GM13976 (cell line): Measurements from ENCODE around the gene SMIM29.

Experiments used
- DNase-seq: peaks from one replicate; pipeline ENCODE4 v3.0.0; 2012; ENCODE audit warnings: low spot score
- in situ Hi-C: fragments of 300-500 bp; cut with MboI; formaldehyde crosslinking; loops from one replicate; pipeline ENCODE4 v1.12.0; 2022; ENCODE audit warnings: low sequenced_read_pairs, mixed read lengths, inconsistent platforms; ENCODE audit not compliant: unreplicated experiment
- TF ChIP-seq, protein P1 (sequence below): IDR thresholded peaks from 2 replicates; pipeline ENCODE4 v1.5.1; 2012; ENCODE audit warnings: borderline replicate concordance, mild to moderate bottlenecking; ENCODE audit not compliant: insufficient read depth; ENCODE audit errors: extremely low read depth, missing control alignments, control extremely low read depth

Gene SMIM29

DNA sequence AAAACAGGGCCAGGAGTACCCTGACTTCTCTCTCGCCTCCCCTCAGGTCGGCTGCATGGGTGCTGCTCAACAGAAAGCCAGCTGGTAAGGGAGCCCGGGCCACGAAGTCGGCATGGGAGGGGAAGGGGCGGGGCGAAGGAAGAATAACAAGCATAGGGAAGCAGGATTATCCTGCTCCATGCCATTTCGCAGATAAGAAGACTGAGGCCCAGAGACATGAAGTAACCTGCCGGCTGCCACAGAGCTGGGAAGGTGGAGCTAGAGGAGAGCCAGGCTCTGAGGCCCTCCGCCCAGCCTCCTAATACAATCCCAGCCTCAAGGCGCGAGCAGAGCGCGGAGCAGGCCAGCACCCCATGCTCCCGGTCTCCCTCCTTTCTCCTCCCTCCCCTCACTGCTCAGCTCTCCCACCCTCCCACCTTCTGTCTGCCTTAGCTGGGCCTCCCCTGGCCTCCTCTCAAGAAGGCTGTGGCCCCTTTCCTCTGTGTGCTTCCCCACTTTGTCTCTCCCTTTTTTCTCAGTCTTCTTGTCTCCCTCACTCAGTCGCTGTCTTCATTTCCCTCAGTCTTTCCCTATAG is 25.3 kb downstream of the SMIM29 start:
- DNase-seq, result no peak
- TF ChIP-seq, protein P1, sequence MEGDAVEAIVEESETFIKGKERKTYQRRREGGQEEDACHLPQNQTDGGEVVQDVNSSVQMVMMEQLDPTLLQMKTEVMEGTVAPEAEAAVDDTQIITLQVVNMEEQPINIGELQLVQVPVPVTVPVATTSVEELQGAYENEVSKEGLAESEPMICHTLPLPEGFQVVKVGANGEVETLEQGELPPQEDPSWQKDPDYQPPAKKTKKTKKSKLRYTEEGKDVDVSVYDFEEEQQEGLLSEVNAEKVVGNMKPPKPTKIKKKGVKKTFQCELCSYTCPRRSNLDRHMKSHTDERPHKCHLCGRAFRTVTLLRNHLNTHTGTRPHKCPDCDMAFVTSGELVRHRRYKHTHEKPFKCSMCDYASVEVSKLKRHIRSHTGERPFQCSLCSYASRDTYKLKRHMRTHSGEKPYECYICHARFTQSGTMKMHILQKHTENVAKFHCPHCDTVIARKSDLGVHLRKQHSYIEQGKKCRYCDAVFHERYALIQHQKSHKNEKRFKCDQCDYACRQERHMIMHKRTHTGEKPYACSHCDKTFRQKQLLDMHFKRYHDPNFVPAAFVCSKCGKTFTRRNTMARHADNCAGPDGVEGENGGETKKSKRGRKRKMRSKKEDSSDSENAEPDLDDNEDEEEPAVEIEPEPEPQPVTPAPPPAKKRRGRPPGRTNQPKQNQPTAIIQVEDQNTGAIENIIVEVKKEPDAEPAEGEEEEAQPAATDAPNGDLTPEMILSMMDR, result no peak
- in situ Hi-C loops, result no loop called here

- no peak for DNase-seq
- TF ChIP-seq, protein P1, result no peak
- in situ Hi-C loops, result no loop called here
Measured at GRCh38 chr6:34218691-34219090, 30.1 kb downstream of the SMIM29 start.

DNA sequence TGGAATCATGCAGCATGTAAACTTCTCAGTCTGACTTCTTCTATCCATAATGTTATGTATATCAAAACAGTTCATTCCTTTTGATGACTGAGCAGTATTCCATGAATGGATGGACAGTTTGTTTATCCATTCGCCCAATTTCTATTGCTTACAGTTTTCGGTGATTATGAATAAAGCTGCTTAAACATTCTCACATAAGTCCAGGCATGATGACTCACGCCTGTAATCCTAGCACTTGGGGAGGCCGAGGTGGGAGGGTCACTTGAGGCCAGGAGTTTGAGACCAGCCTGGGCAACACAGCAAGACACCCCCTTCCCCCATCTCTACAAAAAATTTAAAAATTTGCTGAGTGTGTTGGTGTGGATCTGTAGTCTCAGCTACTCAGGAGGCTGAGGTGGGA is 35.0 kb downstream of the SMIM29 start:
- TF ChIP-seq, protein P1, result no peak
- no peak for DNase-seq
- in situ Hi-C loops, result no loop called here

- TF ChIP-seq, protein P1, result no peak
- DNase-seq, result peak; percentile 7
- in situ Hi-C loops, result no loop called here
Measured at GRCh38 chr6:34207695-34208443, 40.9 kb downstream of the SMIM29 start.

GRCh38 chr6:34206726-34207125 is 42.1 kb downstream of the SMIM29 start:
- peak; percentile 8 for DNase-seq
- TF ChIP-seq, protein P1, result no peak
- in situ Hi-C loops, result no loop called here

- TF ChIP-seq, protein P1, result no peak
- DNase-seq, result no peak
- in situ Hi-C loops, result no loop called here
Measured at GRCh38 chr6:34205916-34206315, 42.9 kb downstream of the SMIM29 start.

GRCh38 chr6:34205466-34205865 is 43.3 kb downstream of the SMIM29 start:
- DNase-seq, result peak; percentile 17
- TF ChIP-seq, protein P1, result no peak
- in situ Hi-C loops, result no loop called here
